HepG2 (cell line): ENCODE measurements around the gene HMCN2. TPM values are rescaled to one million over a fixed set of nuclear protein-coding genes. Genes with fewer than 3 reads are reported as not detected.

Experiments used
- ATAC-seq: fragments of 200-7000 bp; cut with Tn5 transposase; 3 replicates; pipeline ENCODE4 v1.9.1; 2020; ENCODE audit warnings: mild to moderate bottlenecking, moderate library complexity
- BruUV-seq: library from RNA; stranded (reverse); fragments of 400-500 nt; replicated peaks from 2 replicates; lab custom pipeline; 2021; lab: Mats Ljungman, UMichigan
- CTCF ChIA-PET: fragments of 300-600 bp; formaldehyde crosslinking; extraction: SDS; loops from one replicate; lab custom pipeline; 2021; ENCODE audit warnings: low total read pairs, inconsistent platforms, low intra/inter-chr PET ratio; lab: Yijun Ruan, JAX
- POLR2A ChIA-PET: fragments of 350-600 bp; sonication (Branson Sonifier 250); formaldehyde crosslinking; loops from one replicate; lab custom pipeline; 2020; ENCODE audit warnings: antibody characterized with exemption, inconsistent platforms; lab: Yijun Ruan, JAX
- DNase-seq: peaks from one replicate; pipeline ENCODE4 v3.0.0-alpha.2; 2015; ENCODE audit warnings: low spot score
- FAIRE-seq: peaks from 3 replicates; lab custom pipeline; 2011; peaks lifted over from hg19 to GRCh38; lab: Jason Lieb, UNC
- H2AFZ ChIP-seq: one replicate; pipeline ENCODE4 v1.6.1; 2011; ENCODE audit warnings: low read length, inconsistent platforms
- H3K27ac ChIP-seq: fragments of 300-600 bp; 3 replicates; pipeline ENCODE4 v1.8.0; 2011; ENCODE audit warnings: mixed run types, mild to moderate bottlenecking, mixed read lengths, low read length, inconsistent platforms; ENCODE audit not compliant: insufficient read depth; ENCODE audit errors: extremely low read length
- H3K27me3 ChIP-seq, 2 experiments: fragments of 200-600 bp in 1 of 2; 2 replicates in 1 of 2; 3 replicates in 1 of 2; pipeline versions ENCODE4 v1.6.0 to v1.8.0; 2011; ENCODE audit warnings: low read length in 2 of 2, mild to moderate bottlenecking in 2 of 2, moderate library complexity in 2 of 2, inconsistent platforms in 1 of 2; ENCODE audit not compliant: insufficient read depth in 2 of 2, control insufficient read depth in 1 of 2
- H3K36me3 ChIP-seq, 2 experiments: fragments of 200-600 bp in 1 of 2; replicated peaks in 1 of 2; 2 replicates in 1 of 2; 3 replicates in 1 of 2; pipeline versions ENCODE4 v1.5.1 to v1.8.0; 2011; ENCODE audit warnings: low read length in 2 of 2, inconsistent platforms in 1 of 2; ENCODE audit not compliant: insufficient read depth in 2 of 2, control insufficient read depth in 1 of 2
- H3K4me1 ChIP-seq: 2 replicates; pipeline ENCODE4 v1.5.1; 2012; ENCODE audit warnings: low read length, inconsistent platforms; ENCODE audit not compliant: insufficient read depth
- H3K4me2 ChIP-seq: 2 replicates; pipeline ENCODE4 v1.6.0; 2011; ENCODE audit warnings: low read depth, low read length, inconsistent platforms
- H3K4me3 ChIP-seq, 3 experiments: fragments of 200-600 bp in 1 of 3; sonication (generic), shearing (Covaris generic) in 1 of 3; replicated peaks in 1 of 3; 2 replicates each; pipeline ENCODE4 v1.5.1; 2011 to 2016; ENCODE audit warnings: low read length in 3 of 3, inconsistent platforms in 2 of 3, low read depth in 2 of 3, mild to moderate bottlenecking in 2 of 3, control low read depth in 1 of 3, mixed read lengths in 1 of 3; ENCODE audit not compliant: insufficient read depth in 1 of 3
- H3K79me2 ChIP-seq: one replicate; pipeline ENCODE4 v1.6.1; 2011; ENCODE audit warnings: low read length, inconsistent platforms; ENCODE audit not compliant: insufficient read depth
- H3K9ac ChIP-seq: 2 replicates; pipeline ENCODE4 v1.6.0; 2011; ENCODE audit warnings: mild to moderate bottlenecking, low read depth, low read length, inconsistent platforms; ENCODE audit not compliant: insufficient read depth
- H3K9me3 ChIP-seq: 2 replicates; pipeline ENCODE4 v1.5.1; 2012; ENCODE audit warnings: mild to moderate bottlenecking, low read length
- H4K20me1 ChIP-seq: 2 replicates; pipeline ENCODE4 v1.6.0; 2011; ENCODE audit warnings: inconsistent platforms, mild to moderate bottlenecking, low read length, moderate library complexity; ENCODE audit not compliant: insufficient read depth
- HNRNPH1 ChIP-seq: fragments of 200-400 bp; formaldehyde crosslinking; optimal IDR thresholded peaks from 2 replicates; pipeline ENCODE3; 2017; ENCODE audit warnings: mild to moderate bottlenecking, low read depth, low read length
- MTF1 ChIP-seq: sonication (generic); formaldehyde crosslinking; IDR thresholded peaks from 2 replicates; pipeline ENCODE4 v1.5.0; 2020; ENCODE audit warnings: missing genetic modification reagents
- NCOA2 ChIP-seq: sonication (generic); formaldehyde crosslinking; IDR thresholded peaks from 2 replicates; pipeline ENCODE4 v1.8.0; 2022; ENCODE audit warnings: inconsistent platforms
- RERE ChIP-seq: IDR thresholded peaks from 2 replicates; pipeline ENCODE4 v1.6.1; 2016; ENCODE audit warnings: low read depth, missing genetic modification reagents, missing compliant biosample characterization
- STAG1 ChIP-seq: sonication (generic); formaldehyde crosslinking; IDR thresholded peaks from 2 replicates; pipeline ENCODE4 v1.4.0; 2020; ENCODE audit warnings: missing genetic modification reagents
- ZFP41 ChIP-seq: sonication (generic); formaldehyde crosslinking; IDR thresholded peaks from 2 replicates; pipeline ENCODE4 v1.4.0; 2020; ENCODE audit warnings: mild to moderate bottlenecking, missing genetic modification reagents, borderline replicate concordance
- ZNF10 ChIP-seq: sonication (generic); formaldehyde crosslinking; IDR thresholded peaks from 2 replicates; pipeline ENCODE4 v1.4.0; 2020; ENCODE audit warnings: mild to moderate bottlenecking, low read depth, missing genetic modification reagents, borderline replicate concordance
- ZNF292 ChIP-seq: sonication (generic); formaldehyde crosslinking; IDR thresholded peaks from 2 replicates; pipeline ENCODE4 v1.8.1; 2022; ENCODE audit warnings: mild to moderate bottlenecking, low read depth, missing genetic modification reagents, borderline replicate concordance
- ZNF513 ChIP-seq: sonication (generic); formaldehyde crosslinking; conservative IDR thresholded peaks from 2 replicates; pipeline ENCODE4 v1.5.0; 2020; ENCODE audit warnings: missing genetic modification reagents
- ZNF770 ChIP-seq: sonication (generic); formaldehyde crosslinking; IDR thresholded peaks from 2 replicates; pipeline ENCODE4 v1.5.0; 2020; ENCODE audit warnings: mild to moderate bottlenecking, missing genetic modification reagents
- ZNF800 ChIP-seq: sonication (generic); formaldehyde crosslinking; IDR thresholded peaks from 2 replicates; pipeline ENCODE4 v1.4.0; 2020; ENCODE audit warnings: missing genetic modification reagents
- WGBS: methylation state at CpG from one replicate; pipeline ENCODE4 v1.1.6; 2017; ENCODE audit warnings: low lambda C conversion rate; 5-methylcytosine and 5-hydroxymethylcytosine counted together
- in situ Hi-C: cut with HindIII; loops from 2 replicates; pipeline ENCODE4 v1.10.0; 2017; ENCODE audit warnings: low pct_unique_long_range_greater_than_20kb; ENCODE audit not compliant: extremely low pct_ligation_motif_present
- intact Hi-C: fragments of 100-400 bp; cut with micrococcal nuclease; formaldehyde crosslinking; loops from one replicate; pipeline ENCODE4 v1.10.0; 2022; ENCODE audit not compliant: unreplicated experiment
- polyA plus RNA-seq, 8 experiments: library from polyadenylated mRNA; depleted of rRNA in 3 of 8; stranded (reverse) in 7 of 8; unstranded in 1 of 8; fragments of >200 nt; fragmentation: Illumina TruSeq in 4 of 8; extraction: Trizol in 4 of 8; gene quantifications; 2 replicates each; pipeline versions ENCODE4 v1.2.1 to v1.2.3, GENCODE V29; 2011 to 2016; ENCODE audit warnings: low read depth in 4 of 8, missing spikeins in 1 of 8, mixed read lengths in 1 of 8; ENCODE audit not compliant: insufficient read depth in 1 of 8
- total RNA-seq, 5 experiments: library from RNA; depleted of rRNA; stranded (reverse); fragments of >200 nt; fragmentation: Illumina TruSeq; extraction: Trizol; gene quantifications; 2 replicates each; pipeline ENCODE4 v1.2.3, GENCODE V29; 2016; ENCODE audit warnings: low read depth in 1 of 5

The HMCN2 gene
- total and polyA plus RNA-seq, 2 of the 13 experiments (the other 11 are each of a cell fraction or from before 2014, with no cell fraction given), result 0.09 TPM; not detected in 1

- TF ChIP-seq ZNF513, result no peak
- no peak for TF ChIP-seq MTF1 (CRISPR knock-in tag)
- TF ChIP-seq NCOA2 (CRISPR knock-in tag), result no peak
- no peak for TF ChIP-seq ZNF10
- TF ChIP-seq HNRNPH1, result no peak
- no peak for TF ChIP-seq ZNF800 (CRISPR knock-in tag)
These were observed 149.6 kb downstream of the HMCN2 start (continued) for GRCh38 chr9:130414910-130415746.

- in situ Hi-C loops (no loop called here), intact Hi-C loops (no loop called here)
- ChIA-PET CTCF (no interaction called here), POLR2A (no interaction called here)
- H3K9ac ChIP-seq, result no peak overlapping the region
- no peak overlapping the region for H2AFZ ChIP-seq
- peak; percentile 55 for ATAC-seq
- WGBS, result 37% methylated on average over 5 of the region's 5 CpGs
- no peaks in the 10 kb centered on the region for H3K36me3 ChIP-seq
- no peak for DNase-seq
- H3K9me3 ChIP-seq, result no peaks in the 10 kb centered on the region
- no peak overlapping the region for H3K27ac ChIP-seq
- no peak overlapping the region for H3K4me2 ChIP-seq
- no peak overlapping the region for H3K4me3 ChIP-seq
- BruUV-seq, result no TSS peak
- H3K4me1 ChIP-seq, result no peaks in the 10 kb centered on the region
- H4K20me1 ChIP-seq, result no peaks in the 10 kb centered on the region
- peaks cover 4 to 26% of the 10 kb centered on the region in 2 experiments; a peak in 4 of 5 replicates for H3K27me3 ChIP-seq
- H3K79me2 ChIP-seq, result no peaks in the 10 kb centered on the region
- FAIRE-seq, result no peak
- TF ChIP-seq RERE (CRISPR knock-in tag), result no peak
- TF ChIP-seq ZFP41 (CRISPR knock-in tag), result no peak
- peak; percentile 65 for TF ChIP-seq STAG1
- no peak for TF ChIP-seq ZNF292 (CRISPR knock-in tag)
- TF ChIP-seq ZNF770 (CRISPR knock-in tag), result peak; percentile 85
These were observed 152.0 kb downstream of the HMCN2 start for GRCh38 chr9:130417602-130418001.
